SU-DHL-6 (cell line): ENCODE results near the gene EML1.

Source experiments
- EZH2phosphoT487 ChIP-seq: fragments of 200-600 bp; sonication (generic), shearing (Covaris generic); conservative IDR thresholded peaks from 2 replicates; pipeline ENCODE4 v1.6.1; 2018; ENCODE audit warnings: mild to moderate bottlenecking, antibody characterized with exemption, low read length, moderate library complexity, mixed read lengths
- TF ChIP-seq, protein P1 (sequence below): fragments of 200-600 bp; sonication (generic); IDR thresholded peaks from one replicate; pipeline ENCODE4 v1.5.1; 2017; ENCODE audit warnings: antibody characterized with exemption, mild to moderate bottlenecking, low read length, moderate library complexity; ENCODE audit not compliant: insufficient read depth, poor library complexity, severe bottlenecking

DNA sequence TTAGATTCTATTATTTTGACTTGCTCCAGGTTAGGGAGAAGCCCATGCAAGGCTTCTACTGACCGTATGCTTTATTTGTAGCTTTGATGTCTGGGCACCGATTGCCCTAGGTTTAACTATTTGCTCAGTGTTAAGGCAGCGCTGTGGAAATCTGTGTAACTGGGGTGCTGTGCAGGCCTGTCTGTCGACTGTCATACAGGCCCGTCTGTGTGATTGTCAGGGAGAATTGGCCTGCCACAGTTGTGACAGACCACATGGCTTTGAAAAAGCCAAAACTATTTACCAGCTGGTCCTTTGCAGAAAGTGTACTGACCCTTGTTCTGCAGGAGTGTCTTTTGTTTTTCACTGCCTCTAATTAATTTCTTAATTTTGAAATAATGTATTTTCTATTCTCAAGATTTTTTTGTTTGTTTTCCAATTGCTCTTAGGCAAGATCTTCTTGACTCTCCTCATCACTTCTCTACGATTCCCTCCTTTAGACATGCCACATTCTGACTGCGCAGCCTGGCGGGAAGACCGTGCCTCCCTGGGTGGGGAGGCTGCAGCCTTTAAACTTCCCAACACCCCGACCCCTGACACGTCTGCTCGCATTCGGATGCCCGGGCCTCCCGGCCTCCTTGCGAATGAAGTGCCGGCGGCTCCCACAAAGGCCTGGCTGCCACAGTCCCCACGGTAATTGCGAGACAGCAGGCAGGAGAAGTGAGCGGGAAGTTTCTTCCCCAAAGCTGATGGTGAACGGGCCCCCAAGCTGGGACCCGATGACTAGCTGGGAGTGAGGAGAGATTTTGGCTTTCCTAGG is 173.0 kb downstream of the EML1 start:
- TF ChIP-seq, protein P1, sequence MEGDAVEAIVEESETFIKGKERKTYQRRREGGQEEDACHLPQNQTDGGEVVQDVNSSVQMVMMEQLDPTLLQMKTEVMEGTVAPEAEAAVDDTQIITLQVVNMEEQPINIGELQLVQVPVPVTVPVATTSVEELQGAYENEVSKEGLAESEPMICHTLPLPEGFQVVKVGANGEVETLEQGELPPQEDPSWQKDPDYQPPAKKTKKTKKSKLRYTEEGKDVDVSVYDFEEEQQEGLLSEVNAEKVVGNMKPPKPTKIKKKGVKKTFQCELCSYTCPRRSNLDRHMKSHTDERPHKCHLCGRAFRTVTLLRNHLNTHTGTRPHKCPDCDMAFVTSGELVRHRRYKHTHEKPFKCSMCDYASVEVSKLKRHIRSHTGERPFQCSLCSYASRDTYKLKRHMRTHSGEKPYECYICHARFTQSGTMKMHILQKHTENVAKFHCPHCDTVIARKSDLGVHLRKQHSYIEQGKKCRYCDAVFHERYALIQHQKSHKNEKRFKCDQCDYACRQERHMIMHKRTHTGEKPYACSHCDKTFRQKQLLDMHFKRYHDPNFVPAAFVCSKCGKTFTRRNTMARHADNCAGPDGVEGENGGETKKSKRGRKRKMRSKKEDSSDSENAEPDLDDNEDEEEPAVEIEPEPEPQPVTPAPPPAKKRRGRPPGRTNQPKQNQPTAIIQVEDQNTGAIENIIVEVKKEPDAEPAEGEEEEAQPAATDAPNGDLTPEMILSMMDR, result no peak
- TF ChIP-seq EZH2phosphoT487, result no peak
